Measurements from ENCODE around the gene GPR158. TPM values are rescaled to one million over a fixed set of nuclear protein-coding genes. Genes with fewer than 3 reads are reported as not detected.

The GPR158 gene
- total and polyA plus RNA-seq, 2 donors (not counting 1 experiment from before 2014, with no cell fraction given): 0.33 TPM; not detected in 1

GRCh38 chr10:25129592-25129991, 45.2 kb upstream of the GPR158 start:
- no peaks in the 10 kb centered on the region for H3K9me3 ChIP-seq (ENCODE audit: control insufficient read depth, insufficient read depth, low read depth, low read length)
- DNase-seq (ENCODE audit: low read depth in 2 of 2): no peak
- H3K4me1 ChIP-seq (ENCODE audit: control insufficient read depth, extremely low read depth, insufficient read depth, low read length): no peaks in the 10 kb centered on the region
- H4K20me1 ChIP-seq (ENCODE audit: control insufficient read depth, extremely low read depth, insufficient read depth, low read length): no peaks in the 10 kb centered on the region
- H3K4me3 ChIP-seq (replicated peaks in 1 of 4; ENCODE audit: control extremely low read depth in 1 of 4, insufficient read depth in 1 of 4, low read depth in 3 of 4, low read length in 4 of 4): no peak overlapping the region
- no peak overlapping the region for H3K9ac ChIP-seq (ENCODE audit: insufficient read depth, low read length)
- no peaks in the 10 kb centered on the region for H3K27me3 ChIP-seq (ENCODE audit: control insufficient read depth, insufficient read depth, low read length)
- H3K27ac ChIP-seq (ENCODE audit: insufficient read depth, low read length): no peak overlapping the region
- no peaks in the 10 kb centered on the region for H3K36me3 ChIP-seq (ENCODE audit: control insufficient read depth, insufficient read depth, low read length)
- no peak overlapping the region for H3K4me2 ChIP-seq (ENCODE audit: extremely low read depth, insufficient read depth, low read length)
- H2AFZ ChIP-seq (ENCODE audit: low read length): no peak overlapping the region
- no peaks in the 10 kb centered on the region for H3K79me2 ChIP-seq (ENCODE audit: control insufficient read depth, insufficient read depth, low read length)
- no peak for TF ChIP-seq EZH2 (IDR thresholded peaks at IDR 0.05; ENCODE audit: low read length, missing control alignments)
- TF ChIP-seq, protein P1, sequence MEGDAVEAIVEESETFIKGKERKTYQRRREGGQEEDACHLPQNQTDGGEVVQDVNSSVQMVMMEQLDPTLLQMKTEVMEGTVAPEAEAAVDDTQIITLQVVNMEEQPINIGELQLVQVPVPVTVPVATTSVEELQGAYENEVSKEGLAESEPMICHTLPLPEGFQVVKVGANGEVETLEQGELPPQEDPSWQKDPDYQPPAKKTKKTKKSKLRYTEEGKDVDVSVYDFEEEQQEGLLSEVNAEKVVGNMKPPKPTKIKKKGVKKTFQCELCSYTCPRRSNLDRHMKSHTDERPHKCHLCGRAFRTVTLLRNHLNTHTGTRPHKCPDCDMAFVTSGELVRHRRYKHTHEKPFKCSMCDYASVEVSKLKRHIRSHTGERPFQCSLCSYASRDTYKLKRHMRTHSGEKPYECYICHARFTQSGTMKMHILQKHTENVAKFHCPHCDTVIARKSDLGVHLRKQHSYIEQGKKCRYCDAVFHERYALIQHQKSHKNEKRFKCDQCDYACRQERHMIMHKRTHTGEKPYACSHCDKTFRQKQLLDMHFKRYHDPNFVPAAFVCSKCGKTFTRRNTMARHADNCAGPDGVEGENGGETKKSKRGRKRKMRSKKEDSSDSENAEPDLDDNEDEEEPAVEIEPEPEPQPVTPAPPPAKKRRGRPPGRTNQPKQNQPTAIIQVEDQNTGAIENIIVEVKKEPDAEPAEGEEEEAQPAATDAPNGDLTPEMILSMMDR (conservative IDR thresholded peaks at IDR 0.05 in 1 of 2, IDR thresholded peaks at IDR 0.05 in 1 of 2; ENCODE audit: low read depth in 1 of 2, low read length in 2 of 2): no peak

DNA sequence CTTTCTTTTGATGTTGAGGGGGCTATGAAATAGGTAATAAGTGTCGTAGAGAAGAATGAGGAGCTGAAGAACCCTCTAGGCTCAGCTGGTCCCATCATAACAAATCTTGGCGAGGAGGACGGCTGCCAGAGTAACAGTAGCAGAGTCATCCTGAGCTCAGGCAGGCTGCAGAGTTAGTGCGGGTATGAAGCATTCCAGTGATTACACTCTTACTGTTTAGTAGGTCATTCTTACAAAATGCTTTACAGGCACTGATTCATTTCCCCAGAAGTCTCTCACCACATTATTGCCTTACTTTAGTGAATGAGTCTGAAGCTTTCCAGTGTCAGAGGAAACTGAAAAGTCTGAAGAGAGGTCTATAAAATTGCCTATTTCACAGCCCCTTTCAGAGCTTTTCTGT, 43.9 kb upstream of the GPR158 start:
- no peak overlapping the region for H3K9ac ChIP-seq (ENCODE audit: insufficient read depth, low read length)
- no peak overlapping the region for H3K27ac ChIP-seq (ENCODE audit: insufficient read depth, low read length)
- TF ChIP-seq EZH2 (IDR thresholded peaks at IDR 0.05; ENCODE audit: low read length, missing control alignments): no peak
- TF ChIP-seq, protein P1 (conservative IDR thresholded peaks at IDR 0.05 in 1 of 2, IDR thresholded peaks at IDR 0.05 in 1 of 2; ENCODE audit: low read depth in 1 of 2, low read length in 2 of 2): no peak
- no peak overlapping the region for H3K4me2 ChIP-seq (ENCODE audit: extremely low read depth, insufficient read depth, low read length)
- H2AFZ ChIP-seq (ENCODE audit: low read length): no peak overlapping the region
- no peaks in the 10 kb centered on the region for H3K36me3 ChIP-seq (ENCODE audit: control insufficient read depth, insufficient read depth, low read length)
- H3K9me3 ChIP-seq (ENCODE audit: control insufficient read depth, insufficient read depth, low read depth, low read length): no peaks in the 10 kb centered on the region
- no peaks in the 10 kb centered on the region for H4K20me1 ChIP-seq (ENCODE audit: control insufficient read depth, extremely low read depth, insufficient read depth, low read length)
- H3K4me1 ChIP-seq (ENCODE audit: control insufficient read depth, extremely low read depth, insufficient read depth, low read length): no peaks in the 10 kb centered on the region
- H3K79me2 ChIP-seq (ENCODE audit: control insufficient read depth, insufficient read depth, low read length): no peaks in the 10 kb centered on the region
- H3K27me3 ChIP-seq (ENCODE audit: control insufficient read depth, insufficient read depth, low read length): no peaks in the 10 kb centered on the region
- DNase-seq (ENCODE audit: low read depth in 2 of 2): peak in 1 of 2 donors; percentile 91
- no peak overlapping the region for H3K4me3 ChIP-seq (replicated peaks in 1 of 4; ENCODE audit: control extremely low read depth in 1 of 4, insufficient read depth in 1 of 4, low read depth in 3 of 4, low read length in 4 of 4)

- Histone ChIP-seq H3K4me3 (replicated peaks in 1 of 4; ENCODE audit: control extremely low read depth in 1 of 4, insufficient read depth in 1 of 4, low read depth in 3 of 4, low read length in 4 of 4) (no peak overlapping the region), H3K4me1 (ENCODE audit: control insufficient read depth, extremely low read depth, insufficient read depth, low read length) (no peaks in the 10 kb centered on the region), H4K20me1 (ENCODE audit: control insufficient read depth, extremely low read depth, insufficient read depth, low read length) (no peaks in the 10 kb centered on the region), H2AFZ (ENCODE audit: low read length) (no peak overlapping the region), H3K79me2 (ENCODE audit: control insufficient read depth, insufficient read depth, low read length) (no peaks in the 10 kb centered on the region), H3K9me3 (ENCODE audit: control insufficient read depth, insufficient read depth, low read depth, low read length) (no peaks in the 10 kb centered on the region), H3K27ac (ENCODE audit: insufficient read depth, low read length) (no peak overlapping the region), H3K4me2 (ENCODE audit: extremely low read depth, insufficient read depth, low read length) (no peak overlapping the region), H3K9ac (ENCODE audit: insufficient read depth, low read length) (no peak overlapping the region), H3K36me3 (ENCODE audit: control insufficient read depth, insufficient read depth, low read length) (no peaks in the 10 kb centered on the region), H3K27me3 (ENCODE audit: control insufficient read depth, insufficient read depth, low read length) (no peaks in the 10 kb centered on the region)
- TF ChIP-seq, protein P1 (conservative IDR thresholded peaks at IDR 0.05 in 1 of 2, IDR thresholded peaks at IDR 0.05 in 1 of 2; ENCODE audit: low read depth in 1 of 2, low read length in 2 of 2): no peak
- TF ChIP-seq EZH2 (IDR thresholded peaks at IDR 0.05; ENCODE audit: low read length, missing control alignments): no peak
- DNase-seq (ENCODE audit: low read depth in 2 of 2): peak in 1 of 2 donors; percentile 87
Observed at GRCh38 chr10:25142116-25142864, 32.5 kb upstream of the GPR158 start.

Data from fibroblast of lung (primary cell).